Naive B cell (primary cell): ENCODE results near the gene ARFRP1. TPM values are rescaled to one million over a fixed set of nuclear protein-coding genes. Genes with fewer than 3 reads are reported as not detected.
"Not testable (repeated sequence)": the region's sequence is repeated elsewhere in the genome, so short reads cannot be mapped to it uniquely, and the experiment has no call there.

Experiments used
- ATAC-seq, 2 donors: fragments of 150-1000 bp; cut with Tn5 transposase; 2 replicates each; pipeline ENCODE4 v1.10.0; 2021; ENCODE audit warnings: low read depth in 2 of 2, mild to moderate bottlenecking in 2 of 2, moderate library complexity in 2 of 2
- DNase-seq: peaks from one replicate; pipeline ENCODE4 v3.0.0; 2022
- H3K27ac Mint-ChIP-seq, 6 donors: one replicate each; pipeline ENCODE4 v1.8.0; 2020 to 2022; ENCODE audit warnings: mild to moderate bottlenecking in 6 of 6, mixed read lengths in 6 of 6, moderate library complexity in 5 of 6, inconsistent platforms in 2 of 6
- H3K27me3 Mint-ChIP-seq, 3 donors: one replicate each; pipeline ENCODE4 v1.8.0; 2021 to 2022; ENCODE audit warnings: mixed read lengths in 3 of 3, mild to moderate bottlenecking in 1 of 3
- H3K36me3 Mint-ChIP-seq, 2 donors: one replicate each; pipeline ENCODE4 v1.8.0; 2020 to 2022; ENCODE audit warnings: mixed read lengths in 2 of 2, inconsistent platforms in 1 of 2, mild to moderate bottlenecking in 1 of 2
- H3K4me1 Mint-ChIP-seq, 3 donors: one replicate each; pipeline ENCODE4 v1.8.0; 2020 to 2022; ENCODE audit warnings: mixed read lengths in 3 of 3, inconsistent platforms in 1 of 3, mild to moderate bottlenecking in 1 of 3, moderate library complexity in 1 of 3
- H3K4me3 Mint-ChIP-seq, 8 donors: one replicate each; pipeline ENCODE4 v1.8.0; 2020 to 2022; ENCODE audit warnings: mild to moderate bottlenecking in 8 of 8, mixed read lengths in 8 of 8, moderate library complexity in 8 of 8, inconsistent platforms in 2 of 8
- H3K9me3 Mint-ChIP-seq, 7 donors: one replicate each; pipeline ENCODE4 v1.8.0; 2020 to 2022; ENCODE audit warnings: mixed read lengths in 7 of 7, mild to moderate bottlenecking in 5 of 7, inconsistent platforms in 2 of 7, moderate library complexity in 1 of 7
- polyA plus RNA-seq, 6 donors: library from polyadenylated mRNA; unstranded; fragments of 300-500 nt; fragmentation: Illumina TruSeq; gene quantifications; one replicate each; pipeline ENCODE4 v1.2.3, GENCODE V29; 2021; ENCODE audit warnings: low read depth in 6 of 6

The ARFRP1 gene
- polyA plus RNA-seq, 6 donors from 2014 or later: 35.6 to 62.9 (median 45.8) TPM

DNA sequence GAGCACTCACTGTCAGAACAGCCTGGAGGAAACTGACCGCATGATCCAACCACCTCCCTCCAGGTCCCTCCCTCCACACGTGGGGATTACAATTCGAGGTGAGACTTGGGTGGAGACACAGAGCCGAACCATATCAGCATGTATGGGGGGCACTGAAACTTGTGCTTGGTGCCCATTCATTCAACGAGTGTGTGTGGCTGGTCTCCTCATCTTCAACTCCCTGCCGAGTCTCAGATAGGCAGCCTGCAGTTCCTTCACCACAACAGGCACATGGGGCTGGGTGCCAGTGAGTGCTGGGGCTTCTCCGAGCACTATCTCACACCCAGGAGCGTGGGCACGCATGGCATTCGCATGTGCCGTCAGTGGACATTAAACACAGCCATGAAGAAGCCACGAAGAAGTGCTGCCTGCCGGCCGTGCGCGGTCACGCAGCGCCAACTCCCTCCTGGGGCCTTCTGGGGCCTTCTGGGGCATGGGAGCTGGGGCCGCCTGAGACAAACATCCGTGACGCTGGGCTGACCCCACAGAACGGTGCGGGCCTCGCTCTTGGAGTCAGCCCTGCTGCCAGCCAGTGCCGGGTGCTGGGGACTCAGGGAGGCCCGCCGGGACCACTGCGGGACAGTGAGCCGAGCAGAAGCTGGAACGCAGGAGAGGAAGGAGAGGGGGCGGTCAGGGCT lies 50.4 kb downstream of the ARFRP1 start:
- Mint-ChIP-seq H3K4me3 (peak overlapping the region; percentile 86 to 100 (median 96)), H3K27me3 (no peaks in the 10 kb centered on the region), H3K4me1 (peaks cover 14 to 36% (median 34%) of the 10 kb centered on the region in 3 donors), H3K36me3 (no peaks in the 10 kb centered on the region), H3K9me3 (no peaks in the 10 kb centered on the region), H3K27ac (peak overlapping the region in 2 of 6 donors; percentile 89 to 96)
- no peak for ATAC-seq
- no peak for DNase-seq

DNA sequence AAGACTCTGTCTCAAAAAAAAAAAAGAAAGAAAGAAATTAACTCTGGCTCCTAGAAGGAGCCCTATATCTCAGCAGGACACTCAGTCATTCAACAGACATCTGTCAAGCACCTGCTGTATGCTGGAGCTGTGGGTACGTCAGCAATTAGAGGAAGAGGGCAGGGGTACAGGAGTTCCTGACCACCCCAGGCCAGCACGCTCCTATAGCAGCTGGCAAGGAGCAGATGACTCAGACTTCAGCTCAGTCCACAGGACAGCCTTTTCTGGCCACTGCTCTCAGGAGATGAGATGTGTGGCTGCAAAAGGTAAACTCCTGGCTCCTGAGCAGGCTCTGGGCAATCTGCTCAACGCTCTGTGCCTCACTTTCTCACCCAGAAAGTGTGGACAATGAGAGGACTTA lies 51.3 kb downstream of the ARFRP1 start:
- no peak for ATAC-seq
- Mint-ChIP-seq H3K27me3 (no peaks in the 10 kb centered on the region), H3K27ac (peak overlapping the region in 2 of 6 donors; percentile 51 to 57), H3K9me3 (no peaks in the 10 kb centered on the region), H3K36me3 (no peaks in the 10 kb centered on the region), H3K4me1 (peaks cover 18 to 43% (median 36%) of the 10 kb centered on the region in 3 donors), H3K4me3 (peak overlapping the region in 5 of 8 donors; percentile 10 to 100 (median 95))
- DNase-seq: no peak

DNA sequence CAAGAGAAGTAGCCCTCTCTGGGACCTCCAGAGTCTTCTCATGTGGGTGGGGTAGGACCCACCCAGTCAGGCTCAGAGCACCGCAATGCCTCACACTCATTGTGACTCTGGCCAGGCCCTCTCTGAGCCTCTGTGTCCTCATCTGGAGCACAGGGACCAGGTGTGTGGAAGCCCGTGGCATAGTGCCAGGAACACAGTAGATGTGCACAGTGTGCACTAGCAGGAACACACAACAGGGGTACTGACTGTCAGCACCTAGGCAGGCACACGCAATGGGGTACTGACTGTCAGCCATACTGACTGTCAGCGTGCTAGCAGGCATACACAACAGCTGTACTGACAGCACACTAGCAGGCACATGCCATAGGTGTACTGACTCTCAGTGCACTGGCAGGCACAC lies 52.5 kb downstream of the ARFRP1 start:
- Mint-ChIP-seq H3K9me3 (no peaks in the 10 kb centered on the region), H3K27me3 (no peaks in the 10 kb centered on the region), H3K27ac (no peak overlapping the region), H3K4me3 (peak overlapping the region in 3 of 8 donors; percentile 6 to 68 (median 8)), H3K36me3 (no peaks in the 10 kb centered on the region), H3K4me1 (peaks cover 18 to 49% (median 36%) of the 10 kb centered on the region in 3 donors)
- ATAC-seq (no peak), DNase-seq (no peak)

DNA sequence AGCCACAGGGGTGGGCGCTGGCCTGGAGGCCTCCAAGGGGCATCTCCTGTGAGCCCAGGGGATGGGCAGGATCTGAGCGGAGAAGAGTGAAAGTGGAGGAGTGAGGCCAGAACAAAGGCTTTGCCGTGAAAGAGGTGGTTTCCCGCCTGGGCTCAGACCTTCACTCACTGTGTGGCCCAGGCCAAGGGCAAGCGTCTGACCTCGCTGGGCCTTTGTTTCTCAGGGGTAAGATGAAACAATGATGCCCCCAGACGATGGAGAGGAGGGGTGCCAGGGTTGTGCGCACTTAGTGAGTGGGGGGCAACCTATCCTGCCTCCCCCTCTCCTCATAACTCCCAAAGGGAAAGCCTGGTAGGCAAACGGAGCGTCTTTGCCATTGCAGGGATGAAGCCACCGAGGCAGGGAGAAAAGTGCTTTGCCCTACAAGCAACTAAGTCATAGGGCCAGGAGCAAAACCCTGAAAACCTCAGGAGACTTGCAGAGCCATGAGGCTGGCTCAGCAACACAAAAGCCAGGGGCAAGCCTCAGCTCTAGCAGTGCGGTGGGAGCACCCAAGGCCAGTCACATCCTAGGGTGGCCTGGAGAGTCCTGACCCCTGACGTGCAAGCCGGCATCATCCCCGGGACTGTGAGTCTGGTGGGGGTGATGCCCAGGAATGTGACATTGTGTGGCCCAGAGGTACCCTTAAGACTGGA lies 53.7 kb downstream of the ARFRP1 start:
- ATAC-seq (no peak), DNase-seq (no peak)
- H3K9me3 Mint-ChIP-seq: no peaks in the 10 kb centered on the region
- H3K36me3 Mint-ChIP-seq: no peaks in the 10 kb centered on the region
- H3K4me1 Mint-ChIP-seq: peaks cover 18 to 40% (median 25%) of the 10 kb centered on the region in 3 donors
- no peak overlapping the region for H3K27ac Mint-ChIP-seq
- H3K27me3 Mint-ChIP-seq: no peaks in the 10 kb centered on the region
- peak overlapping the region; percentile 64 to 82 (median 70) for H3K4me3 Mint-ChIP-seq

DNA sequence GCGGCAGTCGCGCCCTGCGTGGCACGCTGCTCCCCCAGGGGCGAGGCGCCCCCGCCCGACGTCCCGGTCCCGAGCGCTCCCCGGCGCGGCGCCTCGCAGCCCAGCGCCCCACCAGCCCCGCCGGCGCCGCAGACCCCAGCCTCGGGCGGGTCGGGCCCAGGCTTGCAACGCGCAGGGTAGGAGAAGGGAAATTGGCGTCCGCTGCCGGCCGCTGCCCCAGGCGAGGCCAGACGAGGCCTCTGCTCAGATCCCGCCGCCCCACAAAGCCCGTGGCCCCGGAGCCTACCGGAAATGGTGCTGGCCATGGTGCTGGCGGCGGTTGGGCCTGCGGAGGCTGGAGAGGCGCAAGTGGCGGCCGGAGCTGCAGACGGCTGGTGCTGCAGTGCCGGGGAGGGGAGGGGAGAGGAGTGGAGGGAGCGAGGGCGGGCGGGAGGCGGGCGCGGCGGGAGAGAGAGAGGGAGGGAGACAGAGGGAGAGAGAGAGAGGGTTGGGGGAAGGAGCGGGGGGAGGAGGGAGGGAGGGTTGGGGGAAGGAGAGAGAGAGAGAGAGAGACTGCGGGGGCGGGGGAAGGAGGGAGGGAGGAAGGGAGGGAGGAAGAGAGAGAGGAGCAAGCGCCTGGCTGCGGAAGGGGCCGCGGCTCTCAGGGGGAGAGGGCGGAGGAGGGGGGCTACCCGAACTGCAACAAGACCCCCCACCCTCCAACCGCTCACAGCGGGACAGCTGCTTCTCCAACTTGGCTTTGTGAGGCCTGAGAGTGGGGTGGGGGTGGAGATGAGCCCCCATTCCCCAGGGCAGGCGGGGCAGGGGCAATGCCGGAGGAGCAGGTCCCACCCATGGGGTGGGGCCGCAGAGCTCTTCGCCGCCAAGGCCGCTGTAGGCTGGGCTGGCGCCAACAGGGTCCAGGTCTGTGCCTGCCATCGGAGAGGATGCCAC lies 54.5 kb downstream of the ARFRP1 start, which contains the start of gene STMN3:
Gene STMN3 (minus strand): TSS at position 384 of the 933 bp plus-strand sequence. CDS start 79 bp downstream, at position 305.
- H3K27ac Mint-ChIP-seq: no peak within 1 kb of the TSS
- no peaks in the 10 kb centered on the region for H3K9me3 Mint-ChIP-seq
- ATAC-seq (peak; percentile 46 to 49), DNase-seq (peak; percentile 67)
- peaks cover 11 to 32% (median 16%) of the 10 kb centered on the region in 3 donors for H3K4me1 Mint-ChIP-seq
- H3K27me3 Mint-ChIP-seq: no peaks in the 10 kb centered on the region
- no peaks in the 10 kb centered on the region for H3K36me3 Mint-ChIP-seq
- H3K4me3 Mint-ChIP-seq: peak within 1 kb of the TSS; percentile 64 to 90 (median 76)

DNA sequence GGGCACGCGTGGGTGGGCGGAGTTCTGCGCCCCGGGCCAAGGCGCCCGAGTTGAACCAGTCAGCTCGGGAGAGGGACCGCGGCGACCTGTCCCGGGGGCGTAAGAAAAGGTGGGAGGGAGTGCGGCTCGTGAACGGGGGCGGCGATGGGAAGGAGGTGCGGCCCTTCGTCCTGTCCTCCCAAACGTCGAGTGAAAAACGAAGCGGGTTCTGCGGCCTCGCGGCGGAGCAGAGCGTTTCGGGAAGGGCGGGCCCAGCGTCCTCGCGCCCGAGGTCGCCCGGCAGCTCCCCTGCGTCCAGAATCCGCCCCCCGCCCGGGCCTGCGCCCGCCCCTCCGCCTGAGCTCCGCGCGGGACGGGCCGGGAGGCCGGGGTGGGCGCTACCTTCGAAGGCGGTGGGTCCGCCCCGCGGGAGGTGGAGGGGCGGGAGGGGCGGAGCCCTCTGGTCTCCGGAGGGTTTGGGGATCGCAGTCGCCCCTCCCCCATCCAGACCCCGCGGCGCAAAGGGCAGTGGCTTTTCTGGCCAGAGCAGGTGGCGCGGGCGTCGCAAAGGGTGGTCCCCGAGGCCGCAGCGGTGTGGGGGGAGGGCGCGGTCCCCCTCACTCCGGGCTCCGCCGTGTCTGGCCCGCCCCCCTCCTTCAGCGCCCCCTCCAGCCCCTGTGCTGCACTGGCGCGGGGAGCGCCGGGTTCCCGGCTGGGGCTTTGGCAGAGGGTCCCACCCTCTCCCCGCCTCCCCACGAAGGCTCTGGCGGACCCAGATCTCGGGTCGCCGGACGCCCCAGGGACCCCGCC lies 55.4 kb downstream of the ARFRP1 start:
- Mint-ChIP-seq H3K9me3 (no peaks in the 10 kb centered on the region), H3K27ac (no peak overlapping the region), H3K36me3 (no peaks in the 10 kb centered on the region), H3K4me1 (peaks cover 10 to 26% (median 11%) of the 10 kb centered on the region in 3 donors), H3K27me3 (no peaks in the 10 kb centered on the region), H3K4me3 (peak overlapping the region in 7 of 8 donors; percentile 61 to 90 (median 87))
- ATAC-seq (peak; percentile 49 to 54), DNase-seq (no peak)

DNA sequence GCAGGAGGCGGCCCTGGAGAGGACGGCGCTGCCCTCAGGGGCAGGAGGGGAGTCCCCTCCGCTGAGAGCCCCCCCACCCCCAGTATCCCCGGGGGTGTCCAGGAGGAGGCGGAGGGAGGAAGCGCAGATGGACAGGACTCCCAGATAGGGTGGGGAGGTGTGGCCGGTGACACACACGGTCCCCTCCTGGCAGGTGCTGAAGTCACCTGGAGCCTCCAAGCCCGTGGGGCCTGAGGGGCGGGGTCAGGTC lies 55.9 kb downstream of the ARFRP1 start:
- Mint-ChIP-seq H3K4me1 (peaks cover 10 to 26% (median 11%) of the 10 kb centered on the region in 3 donors), H3K9me3 (no peaks in the 10 kb centered on the region), H3K36me3 (no peaks in the 10 kb centered on the region), H3K27me3 (no peaks in the 10 kb centered on the region), H3K27ac (peak overlapping the region in 1 of 6 donors; percentile 68), H3K4me3 (peak overlapping the region; percentile 84 to 90 (median 88))
- no peak for DNase-seq
- peak; percentile 37 to 40 for ATAC-seq

DNA sequence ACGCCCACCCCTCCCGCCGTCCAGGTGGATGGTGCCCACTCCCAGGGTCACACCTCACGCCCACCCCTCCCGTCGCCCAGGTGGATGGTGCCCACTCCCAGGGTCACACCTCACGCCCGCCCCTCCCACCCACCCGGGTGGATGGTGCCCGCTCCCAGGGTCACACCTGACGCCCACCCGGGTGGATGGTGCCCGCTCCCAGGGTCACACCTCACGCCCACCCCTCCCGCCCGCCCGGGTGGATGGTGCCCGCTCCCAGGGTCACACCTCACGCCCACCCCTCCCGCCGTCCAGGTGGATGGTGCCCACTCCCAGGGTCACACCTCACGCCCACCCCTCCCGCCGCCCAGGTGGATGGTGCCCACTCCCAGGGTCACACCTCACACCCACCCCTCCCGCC lies 57.3 kb downstream of the ARFRP1 start:
- H3K27ac Mint-ChIP-seq, ATAC-seq, H3K27me3 Mint-ChIP-seq, H3K36me3 Mint-ChIP-seq, DNase-seq, H3K4me3 Mint-ChIP-seq, H3K9me3 Mint-ChIP-seq: not testable (repeated sequence)
- H3K4me1 Mint-ChIP-seq: peaks cover 10 to 26% (median 11%) of the 10 kb centered on the region in 3 donors

DNA sequence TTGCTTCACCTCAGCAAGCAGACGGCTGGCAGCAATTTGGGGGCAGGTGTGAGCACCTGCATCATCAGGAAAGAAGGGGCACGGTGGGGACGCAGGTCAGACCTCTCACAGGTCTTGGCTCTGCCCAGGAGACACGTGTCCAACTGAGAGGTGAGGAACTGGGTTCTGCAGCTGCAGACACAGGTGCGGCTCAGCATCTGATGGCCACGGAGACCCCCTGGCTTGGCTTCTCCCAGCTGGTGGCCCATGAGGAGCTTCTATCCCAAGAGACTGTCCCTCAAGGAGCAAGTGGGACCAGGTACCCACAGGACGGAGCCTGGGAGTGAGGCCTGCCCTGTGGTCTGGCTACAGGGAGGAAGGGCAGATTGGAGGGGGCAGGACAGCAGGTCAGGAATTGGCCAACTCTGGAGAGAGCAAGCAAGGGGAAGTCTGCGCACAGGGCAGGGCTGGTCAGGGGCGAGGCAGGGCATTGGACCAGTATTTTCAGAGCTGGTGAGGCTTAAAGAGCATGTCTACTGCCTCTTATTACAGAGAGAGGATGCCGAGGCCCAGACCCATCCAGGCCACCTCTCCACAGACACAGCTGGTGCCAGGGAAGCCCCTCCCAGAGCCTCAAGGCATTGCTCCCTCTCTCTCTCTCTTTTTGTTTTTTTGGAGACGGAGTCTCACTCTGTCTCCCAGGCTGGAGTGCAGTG lies 58.7 kb downstream of the ARFRP1 start:
- Mint-ChIP-seq H3K4me1 (peaks cover 5 to 19% (median 15%) of the 10 kb centered on the region in 3 donors), H3K36me3 (no peaks in the 10 kb centered on the region), H3K9me3 (no peaks in the 10 kb centered on the region), H3K27ac (no peak overlapping the region), H3K4me3 (peak overlapping the region in 1 of 8 donors; percentile 35), H3K27me3 (no peaks in the 10 kb centered on the region)
- ATAC-seq: no peak
- no peak for DNase-seq

Other genes starting within 250 kb of the ARFRP1 start
- 1 to 10 TPM in 1 of 6 donors, under 1 TPM in 1, not detected in 4; 0.54 to 1.1 TPM for gene KCNQ2, start 235.3 kb downstream of the ARFRP1 start, polyA plus RNA-seq
- 1 to 10 TPM in 1 of 6 donors, under 1 TPM in 3, not detected in 2; 0.12 to 1.4 (median 0.28) TPM for gene EEF1A2, start 208.9 kb downstream of the ARFRP1 start, polyA plus RNA-seq
- gene PPDPF, start 187.2 kb downstream of the ARFRP1 start, polyA plus RNA-seq: 100 to 1,000 TPM in 1 of 6 donors, 10 to 100 TPM in 5; 40.2 to 132 (median 67.5) TPM
- gene PTK6, start 170.6 kb downstream of the ARFRP1 start, polyA plus RNA-seq: 1 to 10 TPM in 1 of 6 donors, under 1 TPM in 5; 0.10 to 1.3 (median 0.51) TPM
- not detected for gene SRMS, start 160.2 kb downstream of the ARFRP1 start, polyA plus RNA-seq
- gene FNDC11, start 153.8 kb downstream of the ARFRP1 start, polyA plus RNA-seq: 1 to 10 TPM in 5 of 6 donors, under 1 TPM in 1; 0.08 to 5.2 (median 1.8) TPM
- gene HELZ2, start 133.7 kb downstream of the ARFRP1 start, polyA plus RNA-seq: 10 to 100 TPM in 3 of 6 donors, 1 to 10 TPM in 3; 2.5 to 11.6 (median 9.3) TPM
- gene GMEB2, start 80.9 kb downstream of the ARFRP1 start, polyA plus RNA-seq: 10 to 100 TPM in 1 of 6 donors, 1 to 10 TPM in 5; 3.1 to 16.0 (median 8.6) TPM
- gene STMN3, start 54.6 kb downstream of the ARFRP1 start, polyA plus RNA-seq: 1 to 10 TPM; 1.2 to 4.2 (median 2.5) TPM
- 1 to 10 TPM in 5 of 6 donors, not detected in 1; 1.5 to 6.5 (median 3.0) TPM for gene RTEL1, start 49.7 kb downstream of the ARFRP1 start, polyA plus RNA-seq
- gene TNFRSF6B, start 11.3 kb downstream of the ARFRP1 start, polyA plus RNA-seq: not detected
- 10 to 100 TPM; 25.5 to 58.2 (median 28.1) TPM for gene ZGPAT, start 63 bp upstream of the ARFRP1 start, polyA plus RNA-seq
- 10 to 100 TPM in 1 of 6 donors, 1 to 10 TPM in 5; 4.9 to 19.0 (median 8.8) TPM for gene LIME1, start 28.7 kb upstream of the ARFRP1 start, polyA plus RNA-seq
- 1 to 10 TPM in 3 of 6 donors, under 1 TPM in 2, not detected in 1; 0.36 to 1.4 (median 1.3) TPM for gene SLC2A4RG, start 31.8 kb upstream of the ARFRP1 start, polyA plus RNA-seq
- under 1 TPM in 1 of 6 donors, not detected in 5; 0.15 TPM for gene ZBTB46, start 123.3 kb upstream of the ARFRP1 start, polyA plus RNA-seq
- gene ABHD16B, start 153.5 kb upstream of the ARFRP1 start, polyA plus RNA-seq: 1 to 10 TPM in 1 of 6 donors, not detected in 5; 1.1 TPM
- gene TPD52L2, start 157.3 kb upstream of the ARFRP1 start, polyA plus RNA-seq: 100 to 1,000 TPM in 1 of 6 donors, 10 to 100 TPM in 5; 61.1 to 105 (median 79.9) TPM
- 1 to 10 TPM in 5 of 6 donors, under 1 TPM in 1; 0.23 to 4.2 (median 3.3) TPM for gene DNAJC5, start 187.2 kb upstream of the ARFRP1 start, polyA plus RNA-seq
- 10 to 100 TPM; 11.3 to 62.0 (median 31.7) TPM for gene UCKL1, start 248.4 kb upstream of the ARFRP1 start, polyA plus RNA-seq